Measurements from ENCODE around the gene TAF8.

Gene TAF8

GRCh38 chr6:42066156-42066675 lies 15.9 kb downstream of the TAF8 start:
- in situ Hi-C loops (cut with HindIII; ENCODE audit: low sequenced_read_pairs): no loop called here
- TF ChIP-seq CTCF (IDR thresholded peaks at IDR 0.05; ENCODE audit: low read depth, low read length): no peak
- H3K4me3 ChIP-seq (ENCODE audit: low read depth, low read length): no peak overlapping the region
- DNase-seq (ENCODE audit: low read depth, low spot score): no peak

- DNase-seq (ENCODE audit: low read depth, low spot score): no peak
- H3K4me3 ChIP-seq (ENCODE audit: low read depth, low read length): no peak overlapping the region
- in situ Hi-C loops (cut with HindIII; ENCODE audit: low sequenced_read_pairs): no loop called here
- no peak for TF ChIP-seq CTCF (IDR thresholded peaks at IDR 0.05; ENCODE audit: low read depth, low read length)
These were observed 17.8 kb downstream of the TAF8 start for GRCh38 chr6:42068173-42068572.

GRCh38 chr6:42068872-42069522 lies 18.7 kb downstream of the TAF8 start:
- DNase-seq (ENCODE audit: low read depth, low spot score): no peak
- no peak for TF ChIP-seq CTCF (IDR thresholded peaks at IDR 0.05; ENCODE audit: low read depth, low read length)
- H3K4me3 ChIP-seq (ENCODE audit: low read depth, low read length): no peak overlapping the region
- in situ Hi-C loops (cut with HindIII; ENCODE audit: low sequenced_read_pairs): no loop called here

DNA sequence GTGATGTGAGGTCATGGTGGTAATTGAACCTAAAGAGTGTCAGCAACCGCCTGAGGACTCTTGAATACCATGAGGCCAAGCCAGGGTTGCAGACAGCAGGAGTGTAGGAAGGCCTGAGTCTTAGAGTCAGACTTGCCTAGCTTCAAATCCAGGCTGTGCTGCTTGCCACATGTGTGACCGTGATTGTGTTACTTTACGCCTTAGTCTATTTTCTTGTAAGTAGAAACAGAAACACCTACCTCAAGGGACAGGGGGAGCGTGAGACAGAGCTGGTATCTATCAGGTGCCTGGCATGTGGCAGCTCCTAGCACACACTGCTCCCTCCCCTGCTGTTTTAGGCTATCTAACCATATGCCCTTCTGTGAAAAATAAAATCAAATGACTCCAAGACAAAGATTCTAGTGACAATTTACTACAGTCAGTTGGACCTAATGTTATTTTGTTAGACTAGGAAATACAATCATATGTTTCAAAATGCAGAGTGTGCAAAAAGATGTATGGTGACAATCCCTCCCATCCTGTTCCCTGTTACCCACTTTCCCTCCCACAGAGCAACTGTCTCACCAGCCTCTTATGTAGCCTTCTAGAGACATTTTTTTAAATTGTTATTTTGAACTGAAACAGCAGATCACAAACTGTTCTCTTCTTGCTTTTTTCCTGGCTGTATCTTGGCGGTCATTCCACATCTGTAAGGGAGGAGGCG lies 21.7 kb downstream of the TAF8 start:
- no peak for TF ChIP-seq CTCF (IDR thresholded peaks at IDR 0.05; ENCODE audit: low read depth, low read length)
- H3K4me3 ChIP-seq (ENCODE audit: low read depth, low read length): no peak overlapping the region
- no peak for DNase-seq (ENCODE audit: low read depth, low spot score)
- in situ Hi-C loops (cut with HindIII; ENCODE audit: low sequenced_read_pairs): no loop called here

GRCh38 chr6:42073287-42073686 lies 23.0 kb downstream of the TAF8 start:
- DNase-seq (ENCODE audit: low read depth, low spot score): no peak
- H3K4me3 ChIP-seq (ENCODE audit: low read depth, low read length): no peak overlapping the region
- in situ Hi-C loops (cut with HindIII; ENCODE audit: low sequenced_read_pairs): no loop called here
- no peak for TF ChIP-seq CTCF (IDR thresholded peaks at IDR 0.05; ENCODE audit: low read depth, low read length)

DNA sequence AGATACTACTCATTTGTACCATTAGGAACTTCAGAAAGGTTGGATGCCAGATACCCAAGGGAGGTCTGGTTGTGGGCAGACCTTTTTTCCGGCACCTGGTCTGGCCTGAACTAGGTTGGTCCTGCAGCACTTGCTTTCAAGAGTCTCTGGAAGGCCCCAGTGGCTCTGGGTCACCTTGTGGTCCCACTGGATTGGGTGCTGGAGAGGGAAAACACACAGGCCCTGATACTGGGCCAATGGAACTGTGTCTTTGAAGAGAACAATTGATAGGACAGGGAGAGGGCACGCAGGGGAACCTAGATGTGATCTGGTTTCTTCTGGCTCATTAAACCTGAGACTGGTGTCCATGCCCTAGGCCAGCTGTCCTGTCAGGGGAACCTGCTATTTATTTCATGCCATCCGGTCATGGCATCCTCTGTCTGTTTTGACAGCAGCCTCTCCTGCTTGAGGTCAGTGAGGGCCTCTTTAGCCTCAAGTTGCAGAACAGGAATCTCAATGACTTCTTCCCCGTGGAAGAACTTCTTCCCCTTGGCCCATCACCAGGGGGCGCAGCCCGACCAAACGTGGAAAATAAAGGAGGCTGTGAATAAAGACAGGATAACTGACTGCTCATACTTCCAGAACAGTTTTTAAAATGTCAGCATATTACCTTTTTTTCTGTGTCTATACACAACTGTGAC lies 25.0 kb downstream of the TAF8 start:
- peak; percentile 91 for TF ChIP-seq CTCF (IDR thresholded peaks at IDR 0.05; ENCODE audit: low read depth, low read length)
- in situ Hi-C loops (cut with HindIII; ENCODE audit: low sequenced_read_pairs): no loop called here
- peak; percentile 76 for DNase-seq (ENCODE audit: low read depth, low spot score)
- no peak overlapping the region for H3K4me3 ChIP-seq (ENCODE audit: low read depth, low read length)
